Epithelial cell of esophagus (primary cell): ENCODE results near the gene DPP6.
"Not testable (repeated sequence)": the region's sequence is repeated elsewhere in the genome, so short reads cannot be mapped to it uniquely, and the experiment has no call there.

Experiments
- DNase-seq: peaks from one replicate; pipeline ENCODE4 v3.0.0; 2010; ENCODE audit warnings: low read depth
- H3K4me3 ChIP-seq: 2 replicates; pipeline ENCODE4 v1.5.1; 2011; ENCODE audit warnings: mild to moderate bottlenecking, low read length, control low read depth
- TF ChIP-seq, protein P1 (sequence below): IDR thresholded peaks from 2 replicates; pipeline ENCODE4 v1.5.1; 2011; ENCODE audit warnings: low read depth, mild to moderate bottlenecking, low read length, control low read depth, inconsistent platforms; ENCODE audit not compliant: insufficient read depth; ENCODE audit errors: missing control alignments

DPP6 gene

DNA sequence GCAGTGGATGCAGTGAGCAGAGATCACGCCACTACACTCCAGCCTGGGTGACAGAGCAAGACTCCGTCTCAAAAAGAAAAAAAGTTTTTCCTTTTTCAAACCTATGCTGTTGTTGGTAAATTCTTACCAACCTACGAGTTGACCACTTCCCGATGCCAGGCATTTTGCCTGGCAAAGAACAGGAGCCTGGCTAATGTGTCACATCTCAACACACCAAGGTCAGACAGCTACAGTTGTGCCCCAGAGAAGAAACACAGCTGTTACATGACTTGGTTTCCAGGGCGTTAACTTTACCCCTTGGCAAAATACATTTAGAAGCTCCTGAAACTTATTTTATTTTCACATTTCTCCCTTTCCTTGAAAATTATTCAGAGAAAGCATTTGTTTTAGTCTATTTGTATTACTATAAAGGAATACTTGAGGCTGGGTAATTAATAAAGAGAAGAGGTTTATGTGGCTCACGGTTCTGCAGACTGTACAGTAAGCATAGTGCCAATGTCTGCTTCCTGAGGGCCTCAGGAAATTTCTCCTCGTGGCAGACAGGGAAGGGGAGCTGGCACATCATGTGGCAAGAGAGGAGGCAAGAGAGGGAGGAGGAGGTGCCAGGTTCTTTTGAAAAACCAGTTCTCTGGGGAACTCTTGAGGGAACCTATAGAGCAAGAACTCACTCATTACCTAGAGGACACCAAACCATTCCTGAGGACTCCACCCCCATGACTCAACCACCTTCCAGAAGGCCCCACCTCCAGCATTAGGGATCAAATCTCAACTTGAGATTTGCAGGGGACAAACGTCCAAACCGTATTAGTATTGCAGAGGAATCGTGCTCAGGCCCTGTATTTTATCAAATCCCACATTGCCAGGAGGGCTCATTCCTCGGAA lies 867.4 kb downstream of the DPP6 start:
- TF ChIP-seq, protein P1, sequence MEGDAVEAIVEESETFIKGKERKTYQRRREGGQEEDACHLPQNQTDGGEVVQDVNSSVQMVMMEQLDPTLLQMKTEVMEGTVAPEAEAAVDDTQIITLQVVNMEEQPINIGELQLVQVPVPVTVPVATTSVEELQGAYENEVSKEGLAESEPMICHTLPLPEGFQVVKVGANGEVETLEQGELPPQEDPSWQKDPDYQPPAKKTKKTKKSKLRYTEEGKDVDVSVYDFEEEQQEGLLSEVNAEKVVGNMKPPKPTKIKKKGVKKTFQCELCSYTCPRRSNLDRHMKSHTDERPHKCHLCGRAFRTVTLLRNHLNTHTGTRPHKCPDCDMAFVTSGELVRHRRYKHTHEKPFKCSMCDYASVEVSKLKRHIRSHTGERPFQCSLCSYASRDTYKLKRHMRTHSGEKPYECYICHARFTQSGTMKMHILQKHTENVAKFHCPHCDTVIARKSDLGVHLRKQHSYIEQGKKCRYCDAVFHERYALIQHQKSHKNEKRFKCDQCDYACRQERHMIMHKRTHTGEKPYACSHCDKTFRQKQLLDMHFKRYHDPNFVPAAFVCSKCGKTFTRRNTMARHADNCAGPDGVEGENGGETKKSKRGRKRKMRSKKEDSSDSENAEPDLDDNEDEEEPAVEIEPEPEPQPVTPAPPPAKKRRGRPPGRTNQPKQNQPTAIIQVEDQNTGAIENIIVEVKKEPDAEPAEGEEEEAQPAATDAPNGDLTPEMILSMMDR, result no peak
- peak; percentile 77 for DNase-seq
- no peak overlapping the region for H3K4me3 ChIP-seq

DNA sequence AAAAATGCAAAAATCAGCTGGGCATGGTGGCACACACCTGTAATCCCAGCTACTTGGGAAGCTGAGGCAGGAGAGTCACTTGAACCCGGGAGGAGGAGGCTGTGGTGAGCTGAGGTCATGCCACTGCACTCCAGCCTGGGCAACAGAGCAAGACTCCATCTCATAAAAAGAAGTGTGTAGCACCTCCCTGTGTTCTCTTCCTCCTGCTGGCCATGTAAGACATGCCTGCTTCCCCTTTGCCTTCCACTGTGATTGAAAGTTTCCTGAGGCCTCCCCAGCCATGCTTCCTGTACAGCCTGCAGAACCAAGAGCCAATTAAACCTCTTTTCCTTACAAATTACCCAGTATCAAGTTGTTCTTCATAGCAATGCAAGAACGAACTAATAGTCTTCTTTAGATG lies 870.3 kb downstream of the DPP6 start:
- not testable (repeated sequence) for H3K4me3 ChIP-seq, DNase-seq

DNA sequence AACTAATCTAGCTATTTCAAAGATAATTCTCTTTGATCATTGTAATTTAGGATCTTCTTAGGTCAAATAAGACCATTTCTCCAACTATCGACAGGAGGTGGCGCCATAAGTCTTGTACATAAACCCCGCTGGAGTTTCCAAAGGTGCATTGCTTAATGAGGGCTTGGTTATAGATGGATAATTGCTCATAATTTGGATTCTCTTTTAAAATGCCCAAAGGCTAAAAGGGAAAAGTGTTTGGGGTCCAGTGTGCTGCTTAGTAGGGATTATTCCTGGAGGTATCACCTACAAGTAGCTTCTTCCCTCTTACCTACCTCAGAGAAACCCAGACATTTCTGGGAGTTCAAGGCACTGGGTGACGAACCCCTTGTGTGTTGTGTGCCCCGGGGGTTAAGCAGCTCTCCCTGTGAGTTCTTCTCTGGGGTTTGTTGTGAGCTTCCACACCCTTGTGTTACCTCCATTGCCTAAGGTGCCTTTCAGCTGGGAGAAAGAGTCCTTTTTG lies 875.5 kb downstream of the DPP6 start:
- TF ChIP-seq, protein P1, result peak; percentile 66
- peak; percentile 94 for DNase-seq
- H3K4me3 ChIP-seq, result peak overlapping the region; percentile 60

DNA sequence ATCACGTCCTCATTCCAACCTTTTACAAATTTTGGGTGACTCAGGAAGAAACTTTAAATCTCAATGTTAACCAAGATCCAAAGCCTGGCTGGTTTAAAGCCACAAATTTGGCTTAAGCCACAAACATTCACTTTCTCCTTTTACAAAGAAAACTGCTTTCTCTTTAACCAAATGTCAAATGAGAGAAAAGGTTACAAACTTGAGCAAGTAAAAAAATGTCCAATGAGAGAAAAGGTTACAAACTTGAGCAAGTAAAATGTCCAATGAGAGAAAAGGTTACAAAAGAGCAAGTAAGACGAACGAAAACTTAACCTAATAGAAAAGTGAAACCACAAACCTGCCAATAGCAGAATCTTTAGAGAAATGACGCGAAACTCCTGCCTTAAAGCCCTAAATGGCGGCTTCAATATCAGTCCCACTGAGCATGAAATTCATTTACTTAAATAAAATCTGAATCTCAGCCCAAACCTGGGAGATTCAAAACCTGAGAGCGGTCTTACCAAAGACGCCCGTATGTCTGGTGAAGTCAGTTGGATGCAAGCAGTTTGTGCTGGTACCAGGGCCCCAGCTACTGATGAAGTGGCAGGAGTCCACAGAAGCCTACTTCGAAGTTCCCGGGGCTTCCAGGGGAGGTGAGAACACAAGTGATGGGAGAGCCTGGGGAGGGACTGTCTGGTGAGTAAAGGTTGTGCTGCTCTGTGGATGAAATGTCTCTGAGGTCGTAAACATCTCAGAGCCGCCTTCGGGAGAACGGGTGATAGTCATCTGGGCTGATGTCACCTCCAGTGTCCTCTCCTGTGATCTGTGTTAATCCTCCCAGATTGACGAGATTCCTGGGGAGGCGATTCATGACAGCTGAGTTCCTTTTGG lies 876.2 kb downstream of the DPP6 start:
- DNase-seq, result peak; percentile 88
- peak overlapping the region; percentile 60 for H3K4me3 ChIP-seq
- TF ChIP-seq, protein P1, result no peak

DNA sequence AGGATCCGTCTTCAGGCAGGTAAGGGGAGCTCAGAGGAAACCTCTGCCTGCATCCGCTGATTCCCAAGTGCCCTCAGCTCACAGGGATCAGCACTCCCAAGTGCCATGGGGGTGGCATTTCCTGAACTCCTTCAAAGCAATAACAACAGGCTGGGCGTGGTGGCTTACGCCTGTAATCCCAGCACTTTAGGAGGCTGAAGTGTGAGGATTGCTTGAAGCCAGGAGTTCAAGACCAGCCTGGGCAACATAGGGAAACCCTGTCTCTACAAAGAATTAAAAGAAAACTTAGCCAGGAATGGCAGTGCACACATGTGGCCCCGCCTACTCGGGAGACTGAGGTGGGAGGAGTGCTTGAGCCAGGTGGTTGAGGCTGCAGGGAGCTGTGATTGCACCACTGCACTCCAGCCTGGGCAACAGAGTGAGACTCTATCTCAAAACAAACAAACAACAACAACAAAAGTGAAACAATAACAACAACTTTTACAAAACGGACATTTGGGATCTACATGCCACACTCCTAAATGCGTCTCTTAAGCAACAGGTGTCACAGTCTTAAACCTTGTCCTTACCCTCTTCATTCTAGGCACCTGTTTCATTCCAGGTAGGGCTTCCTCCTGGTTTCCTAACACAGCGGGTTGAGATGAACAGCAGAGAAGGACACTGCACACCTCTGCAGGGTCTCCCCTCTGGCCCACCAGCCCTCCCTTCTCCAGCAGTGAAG lies 877.0 kb downstream of the DPP6 start:
- TF ChIP-seq, protein P1, result no peak
- peak overlapping the region; percentile 60 for H3K4me3 ChIP-seq
- DNase-seq, result peak; percentile 14

DNA sequence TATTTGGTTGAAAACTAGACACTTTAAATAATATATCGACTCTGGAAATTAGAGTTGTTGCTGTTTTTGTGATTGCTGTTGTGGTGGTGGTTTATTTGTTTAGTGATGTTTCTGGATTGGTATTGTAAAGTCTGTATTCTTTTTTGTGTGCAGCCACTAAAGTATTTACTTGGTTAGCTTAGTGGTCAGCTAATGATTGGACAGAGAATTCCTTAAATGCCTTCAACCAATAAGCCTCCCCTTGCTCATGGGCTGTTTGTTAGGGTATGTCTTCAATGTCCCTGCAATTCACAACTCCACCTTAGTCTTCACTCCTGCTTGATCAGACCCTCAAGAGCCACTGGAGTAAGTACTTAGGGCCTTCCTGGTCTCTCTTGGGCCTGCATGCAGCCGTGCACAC lies 879.7 kb downstream of the DPP6 start:
- TF ChIP-seq, protein P1, result no peak
- no peak overlapping the region for H3K4me3 ChIP-seq
- no peak for DNase-seq

DNA sequence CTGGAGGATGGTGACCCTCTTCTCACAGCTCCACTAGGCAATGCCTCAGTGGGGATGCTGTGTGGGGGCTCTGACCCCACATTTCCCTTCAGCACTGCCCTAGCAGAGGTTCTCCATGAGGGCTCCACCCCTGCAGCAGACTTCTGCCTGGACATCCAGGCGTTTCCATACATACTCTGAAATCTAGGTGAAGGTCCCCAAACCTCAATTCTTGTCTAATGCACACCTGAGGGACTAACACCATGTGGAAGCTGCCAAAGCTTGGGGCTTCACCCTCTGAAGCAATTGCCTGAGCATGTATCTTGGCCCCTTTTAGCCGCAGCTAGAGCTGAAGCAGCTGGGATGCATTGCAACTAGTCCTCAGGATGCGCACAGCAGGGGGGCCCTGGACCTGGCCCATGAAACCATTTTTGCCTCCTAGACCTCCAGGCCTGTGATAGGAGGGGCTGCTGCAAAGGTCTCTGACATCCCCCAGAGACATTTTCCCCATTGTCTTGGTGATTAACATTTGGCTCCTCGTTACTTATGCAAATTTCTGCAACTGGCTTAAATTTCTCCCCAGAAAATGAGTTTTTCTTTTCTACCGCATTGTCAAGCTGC lies 882.3 kb downstream of the DPP6 start:
- not testable (repeated sequence) for DNase-seq, H3K4me3 ChIP-seq
